Ammon's horn (tissue), 1 donor: ENCODE measurements around the gene ETS1.

ENCODE experiments used
- DNase-seq: peaks from one replicate; pipeline ENCODE4 v3.0.0-alpha.2; 2016; ENCODE audit warnings: low spot score

Gene ETS1

DNA sequence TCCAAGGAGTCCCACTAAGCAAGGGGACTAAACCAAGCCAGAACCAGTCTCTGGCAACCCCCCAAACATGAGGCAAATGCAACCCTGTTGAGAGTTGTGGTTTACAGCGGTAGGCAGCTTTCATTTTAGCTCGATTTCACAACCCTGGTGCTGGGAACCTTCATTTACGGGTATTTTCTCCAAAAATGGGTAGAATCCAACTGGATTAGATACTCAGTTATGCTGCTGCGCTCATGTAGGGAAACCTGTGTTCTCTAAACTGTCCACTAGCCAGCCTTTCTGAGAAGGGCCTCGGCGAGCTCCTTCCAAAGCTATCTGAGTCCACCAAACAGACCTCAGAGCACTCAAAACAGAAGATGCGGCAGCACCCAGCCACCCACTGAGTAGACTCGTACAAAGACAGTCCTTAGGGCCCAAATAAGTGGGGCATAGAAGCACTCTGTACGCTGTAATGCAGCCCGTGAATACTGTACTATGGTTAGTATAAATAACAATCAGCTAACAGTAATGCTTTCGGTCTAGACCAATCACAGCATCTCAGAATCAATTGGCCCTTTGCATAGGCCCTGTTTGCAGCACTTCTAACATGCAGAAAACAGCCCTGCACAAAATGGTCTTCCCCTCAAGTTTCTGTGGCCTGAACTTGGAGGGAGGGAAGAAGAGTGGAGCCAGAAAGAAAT is 104.7 kb downstream of the ETS1 start:
- no peak for DNase-seq

DNA sequence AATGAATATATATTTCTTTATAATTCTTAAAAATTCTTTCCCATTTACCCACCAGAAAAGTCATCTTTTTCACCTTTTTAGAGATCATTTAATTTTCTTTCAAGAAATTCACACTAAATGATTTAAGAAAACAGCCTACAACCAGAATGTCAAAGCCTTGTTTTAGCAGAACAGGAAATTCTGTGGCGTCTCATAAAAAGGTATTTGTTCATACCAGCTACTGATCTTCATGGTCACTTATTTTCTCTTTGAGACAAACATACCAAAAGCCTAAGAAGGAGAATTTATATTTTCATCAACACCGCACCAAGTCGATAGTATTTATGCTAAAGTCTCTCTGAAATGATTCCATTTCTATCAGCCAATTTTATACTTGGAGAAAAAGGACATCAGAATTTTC is 105.3 kb downstream of the ETS1 start:
- DNase-seq = no peak

DNA sequence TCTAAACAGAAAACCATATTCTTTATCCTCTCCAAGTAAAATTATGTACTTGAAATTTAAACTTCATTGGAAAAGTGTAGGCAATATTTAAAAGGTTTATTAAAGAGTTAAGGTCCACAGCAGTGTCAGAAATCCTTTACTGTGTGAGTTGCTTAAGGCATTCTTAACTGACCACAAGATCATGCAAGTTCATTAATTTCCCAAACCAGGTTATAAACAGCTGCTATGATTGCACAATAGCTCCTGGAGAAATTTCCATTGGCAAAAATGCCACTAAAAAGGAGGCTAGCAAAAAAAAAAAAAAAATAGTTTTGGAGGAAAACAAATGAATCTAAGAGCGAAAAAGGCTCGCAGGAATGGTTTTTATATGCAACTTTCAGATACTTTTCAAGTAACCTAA is 106.2 kb downstream of the ETS1 start:
- no peak for DNase-seq

DNA sequence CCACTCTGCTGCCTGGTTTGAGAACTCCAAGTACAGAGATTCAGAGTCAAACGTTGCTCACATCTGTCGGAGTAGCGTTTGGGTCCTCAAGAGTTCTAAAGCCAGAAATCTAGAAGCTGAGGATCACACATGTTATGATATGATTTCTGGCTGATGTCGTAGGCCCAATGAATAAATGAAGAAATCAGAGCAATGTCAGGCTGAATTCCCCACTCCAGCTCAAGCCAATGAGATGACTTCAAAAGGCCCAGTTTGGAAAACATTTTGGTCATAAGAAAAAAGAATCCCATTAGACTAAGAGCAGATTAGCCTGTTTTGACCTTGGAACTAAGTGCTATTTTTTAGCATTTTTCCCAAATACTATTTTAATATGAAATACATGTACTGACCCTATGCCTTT is 106.7 kb downstream of the ETS1 start:
- no peak for DNase-seq

DNA sequence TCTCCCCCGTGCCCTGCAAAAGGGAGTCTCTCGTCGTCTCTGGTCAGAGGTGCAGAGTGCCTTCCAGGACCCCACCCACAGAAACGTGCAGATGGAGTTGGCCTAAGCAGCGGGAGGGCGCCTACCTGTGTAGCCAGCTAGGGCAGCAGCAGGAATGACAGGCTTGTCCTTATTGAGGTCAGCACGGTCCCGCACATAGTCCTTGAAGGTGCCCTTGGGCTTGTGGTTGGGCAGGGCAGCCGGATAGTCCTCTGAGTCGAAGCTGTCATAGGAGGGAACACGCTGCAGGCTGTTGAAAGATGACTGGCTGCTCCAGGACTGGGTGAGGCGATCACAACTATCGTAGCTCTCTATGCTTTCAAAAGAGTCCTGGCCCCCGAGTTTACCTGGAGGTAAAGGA is 107.3 kb downstream of the ETS1 start:
- DNase-seq = no peak

DNA sequence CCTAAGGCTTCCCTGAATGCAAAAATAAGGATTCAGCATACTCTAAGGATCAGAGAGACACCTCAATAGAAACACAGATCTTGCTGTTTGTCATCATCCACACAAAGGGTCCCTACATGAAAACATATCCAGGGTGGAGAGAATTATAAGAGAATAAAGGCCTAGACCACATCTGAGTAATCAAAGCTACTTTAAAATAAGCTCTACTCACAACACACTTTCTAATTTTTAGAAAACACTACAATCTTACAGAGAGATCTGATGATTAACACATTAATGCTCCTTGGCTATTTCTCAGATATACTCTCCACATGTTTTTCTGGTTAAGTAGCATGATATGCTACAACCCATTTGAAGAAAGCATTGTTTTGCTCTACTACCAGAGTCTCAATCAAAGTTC is 108.2 kb downstream of the ETS1 start:
- no peak for DNase-seq

DNA sequence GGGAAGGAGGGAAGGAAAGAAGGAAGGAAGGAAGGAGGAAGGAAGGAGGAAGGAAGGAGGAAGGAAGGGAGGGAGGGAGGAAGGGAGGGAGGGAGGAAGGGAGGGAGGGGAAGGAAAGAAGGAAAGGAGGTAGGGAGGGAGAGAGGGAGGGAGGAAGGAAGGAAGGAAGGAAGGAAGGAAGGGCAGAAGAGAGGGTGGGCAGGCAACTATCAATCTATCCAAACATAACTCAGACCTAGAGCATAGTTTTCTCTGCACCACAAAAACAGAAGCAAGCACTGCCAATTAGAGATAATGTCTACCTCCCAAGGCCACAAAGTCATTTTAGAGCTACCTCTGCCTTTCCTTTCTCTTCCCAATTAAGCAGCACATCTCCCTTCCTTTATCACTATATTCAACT is 109.1 kb downstream of the ETS1 start:
- DNase-seq = no peak

DNA sequence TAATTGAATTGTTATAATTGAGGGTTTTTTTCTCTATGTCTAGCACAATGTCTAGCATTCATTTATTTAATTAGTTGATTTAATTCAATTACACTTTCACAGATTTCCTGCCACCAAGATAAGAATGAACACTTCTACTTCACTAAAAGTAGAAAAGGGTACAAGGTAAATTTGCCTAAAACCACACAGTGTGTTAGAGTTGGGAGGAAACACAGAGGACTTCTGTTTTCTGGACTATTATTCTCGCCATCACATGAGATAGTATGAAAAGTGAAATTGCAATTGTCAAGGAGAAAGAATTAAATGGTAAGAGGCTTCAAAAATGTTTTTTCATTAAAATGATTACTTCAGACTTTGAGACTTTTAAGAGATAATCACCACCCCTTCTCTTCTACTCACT is 109.5 kb downstream of the ETS1 start:
- no peak for DNase-seq

DNA sequence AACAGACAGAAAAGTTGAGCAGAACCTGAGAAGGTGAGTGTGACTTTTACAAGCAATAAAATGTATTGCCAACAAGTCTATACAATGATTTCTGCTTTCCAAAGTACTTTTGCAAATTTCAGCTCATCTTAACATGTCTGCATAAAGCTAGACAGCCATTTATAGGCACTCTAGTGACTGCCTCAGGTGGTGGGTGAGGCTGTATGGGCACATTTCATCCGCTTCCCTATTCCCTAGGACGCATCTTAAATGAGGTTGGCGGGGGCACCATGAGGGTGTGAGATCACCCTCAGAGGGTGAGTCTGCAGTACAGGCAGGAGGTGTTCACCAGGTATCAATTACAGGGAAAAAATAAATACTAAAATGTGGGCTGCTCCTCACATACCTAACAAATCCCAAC is 110.1 kb downstream of the ETS1 start:
- DNase-seq = no peak

DNA sequence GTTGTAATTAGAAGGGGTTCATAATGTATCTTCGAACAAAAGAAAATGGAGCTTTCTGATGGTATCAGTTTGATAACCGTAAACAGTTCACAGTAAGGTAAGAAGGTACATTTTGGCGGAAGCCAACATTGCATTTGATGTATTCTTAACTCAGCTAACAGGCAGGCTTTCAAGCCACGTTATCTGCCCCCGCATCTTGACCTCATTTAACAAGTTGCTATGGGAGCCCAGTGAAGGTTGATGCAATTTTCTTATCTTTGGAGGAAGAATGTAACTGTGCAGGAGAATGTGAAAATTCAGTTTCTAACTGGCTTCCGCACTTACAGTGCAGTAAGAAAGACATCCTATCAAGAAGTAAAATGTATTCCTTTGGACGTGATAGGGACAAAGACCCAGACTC is 110.6 kb downstream of the ETS1 start:
- DNase-seq = no peak

DNA sequence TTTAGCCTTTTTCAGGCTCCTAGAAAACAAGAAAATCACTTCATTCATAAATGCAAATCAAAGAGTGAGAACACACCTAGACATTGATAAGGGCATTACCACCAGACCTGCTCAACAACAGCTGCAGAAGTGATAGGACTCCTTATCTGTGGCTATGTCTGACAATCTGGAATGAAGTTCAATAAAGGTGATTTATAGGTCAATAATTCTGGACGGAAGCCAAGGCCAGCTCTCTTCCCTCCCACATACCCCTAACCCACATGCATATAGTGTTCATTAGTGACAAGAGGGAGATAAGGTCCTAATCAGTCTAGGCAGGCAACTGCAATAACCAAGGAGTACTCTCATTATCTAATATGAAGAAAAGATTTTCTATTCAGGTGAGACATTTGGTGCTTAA is 111.3 kb downstream of the ETS1 start:
- no peak for DNase-seq

DNA sequence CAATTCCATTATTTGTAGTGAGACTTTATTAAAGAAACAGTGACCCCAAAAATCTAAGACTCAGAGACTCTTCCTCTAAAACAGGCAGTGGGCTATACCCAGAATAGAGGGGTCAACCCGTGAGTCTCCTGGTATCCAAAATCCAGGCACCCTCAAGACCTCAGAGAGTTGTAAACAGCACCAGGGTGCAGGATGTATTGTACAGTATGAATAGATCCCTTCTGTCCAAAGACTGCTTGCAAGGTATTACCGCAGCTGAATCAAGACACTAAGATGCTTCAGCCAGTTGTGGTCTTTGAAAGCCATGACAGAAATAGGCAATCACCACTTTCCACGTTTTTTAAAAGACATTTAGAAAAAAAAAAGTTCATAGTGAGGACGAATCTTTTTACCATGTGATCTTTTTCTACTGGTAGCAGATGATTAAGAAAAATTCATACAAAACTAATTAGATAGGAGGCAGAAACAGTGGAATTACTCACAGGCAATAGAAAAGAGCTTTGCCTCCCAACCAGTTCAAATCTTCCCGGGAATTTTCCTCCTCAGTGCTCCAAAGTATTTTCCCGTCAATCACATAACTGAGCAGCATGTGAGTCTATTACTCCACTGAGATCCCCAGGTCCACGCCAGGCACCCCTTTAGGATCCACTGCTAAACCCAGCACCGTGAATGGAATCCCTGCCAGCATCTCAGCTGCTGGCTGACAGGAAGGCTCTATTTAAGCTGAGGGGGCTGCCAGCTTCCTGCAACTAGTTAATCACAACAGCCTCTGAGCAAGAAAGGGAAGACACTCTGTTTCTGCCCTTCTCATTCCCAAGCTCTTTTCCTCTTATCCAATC is 113.1 kb downstream of the ETS1 start:
- no peak for DNase-seq

DNA sequence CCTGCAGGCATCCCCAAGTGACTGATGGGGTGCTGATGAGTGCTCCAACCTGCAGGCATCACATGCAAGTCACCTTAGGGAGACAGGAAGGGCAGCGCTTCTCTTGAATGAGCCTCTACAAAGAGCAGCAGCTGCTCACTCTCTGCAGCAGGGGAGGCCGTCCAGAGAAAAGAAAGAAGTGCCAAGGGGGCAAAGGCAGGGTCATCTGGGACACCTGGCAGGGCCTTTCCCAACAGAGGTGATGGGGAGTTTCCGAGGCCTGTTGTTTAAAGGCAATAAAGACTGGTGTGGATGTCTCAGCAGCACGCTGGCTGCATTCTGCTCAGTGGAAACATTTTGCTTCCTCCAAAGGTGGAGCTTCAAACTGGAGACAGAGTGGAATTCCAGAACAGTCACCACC is 113.7 kb downstream of the ETS1 start:
- no peak for DNase-seq

DNA sequence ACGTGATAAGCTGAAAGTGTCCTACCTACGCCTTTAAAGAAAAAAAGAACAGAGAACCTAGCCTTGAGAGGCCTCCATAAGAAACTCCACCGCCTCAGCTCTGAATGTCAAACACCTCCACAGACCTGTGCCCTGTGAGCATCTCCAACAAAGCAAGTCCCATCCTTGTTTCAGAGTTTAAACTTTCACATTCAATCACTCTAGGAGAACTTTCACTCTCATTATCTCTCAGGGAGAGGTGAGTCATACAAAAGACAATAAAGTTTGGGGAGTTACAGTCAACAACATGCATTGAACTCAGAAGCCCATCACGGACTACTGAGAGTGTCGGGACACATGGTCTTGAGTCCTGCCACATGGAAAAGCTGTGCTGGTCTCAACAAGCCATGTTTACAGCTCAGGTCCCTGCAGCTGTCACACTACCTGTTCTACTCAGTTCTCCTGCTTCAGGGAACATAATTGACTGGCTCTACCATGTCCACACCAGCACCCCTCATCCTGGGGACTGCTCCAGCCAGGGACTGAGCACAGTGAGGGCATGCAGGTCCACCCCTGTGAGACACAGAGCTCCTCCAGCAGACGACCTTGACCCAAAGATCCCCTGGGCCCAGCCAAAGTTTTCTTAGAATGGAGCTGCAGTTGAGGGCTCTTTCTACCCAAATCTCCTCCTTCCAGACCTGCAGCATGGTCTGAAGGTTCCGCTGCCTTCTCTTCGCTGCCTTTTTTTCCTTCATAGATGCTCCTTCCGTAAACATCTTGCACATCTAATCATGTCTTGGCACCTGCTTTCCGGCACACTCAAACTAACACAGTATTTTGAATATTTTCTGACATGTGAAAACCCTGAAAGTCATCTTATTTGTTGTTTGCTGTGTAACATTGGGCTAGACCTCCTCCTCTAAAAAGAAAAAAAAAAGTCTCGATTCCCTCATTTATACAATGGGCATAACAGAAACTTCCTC is 114.9 kb downstream of the ETS1 start:
- no peak for DNase-seq

DNA sequence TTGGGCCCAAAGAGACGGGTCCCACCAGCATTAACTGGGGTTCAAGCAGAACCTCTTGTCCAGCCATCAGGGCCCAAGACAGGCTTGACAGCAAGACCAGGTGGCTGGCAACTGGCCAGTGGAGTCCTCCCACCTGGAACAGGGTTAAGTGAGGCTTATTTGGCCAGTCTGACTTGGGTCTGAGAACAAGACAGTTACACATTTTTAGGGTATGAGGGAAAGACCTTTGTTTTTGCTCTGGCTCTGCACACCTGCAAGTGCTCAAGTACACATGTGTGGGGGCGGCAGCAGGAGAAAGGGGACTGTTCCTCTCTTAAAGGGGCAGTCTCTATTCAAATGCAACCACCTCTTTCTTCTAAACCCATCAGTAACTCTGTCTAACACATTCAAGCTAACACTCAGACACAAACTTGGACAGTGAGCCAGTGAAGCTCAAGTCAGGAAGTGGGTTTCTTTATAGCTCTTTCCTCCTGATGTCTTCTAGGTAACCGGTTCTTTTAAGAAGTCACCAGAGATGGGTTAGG is 116.2 kb downstream of the ETS1 start:
- no peak for DNase-seq

DNA sequence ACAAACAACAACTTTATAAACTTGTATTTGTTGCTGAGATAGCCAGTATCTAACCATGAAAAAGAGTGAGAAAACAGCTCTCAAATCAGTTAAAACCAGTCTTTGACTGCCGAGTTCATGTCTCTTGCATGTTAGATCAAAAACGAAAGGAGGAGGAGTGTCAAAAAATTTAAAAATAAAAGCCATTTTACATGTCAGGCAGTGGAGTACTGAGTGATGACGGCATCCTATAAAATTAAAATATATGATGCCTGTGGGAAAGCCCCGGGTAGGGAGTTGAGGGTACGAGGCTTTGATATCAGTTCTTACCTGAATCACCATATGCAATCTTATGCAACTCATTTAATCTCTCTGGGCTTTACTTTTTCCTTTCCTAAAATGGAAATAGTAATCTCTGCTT is 117.3 kb downstream of the ETS1 start:
- no peak for DNase-seq

DNA sequence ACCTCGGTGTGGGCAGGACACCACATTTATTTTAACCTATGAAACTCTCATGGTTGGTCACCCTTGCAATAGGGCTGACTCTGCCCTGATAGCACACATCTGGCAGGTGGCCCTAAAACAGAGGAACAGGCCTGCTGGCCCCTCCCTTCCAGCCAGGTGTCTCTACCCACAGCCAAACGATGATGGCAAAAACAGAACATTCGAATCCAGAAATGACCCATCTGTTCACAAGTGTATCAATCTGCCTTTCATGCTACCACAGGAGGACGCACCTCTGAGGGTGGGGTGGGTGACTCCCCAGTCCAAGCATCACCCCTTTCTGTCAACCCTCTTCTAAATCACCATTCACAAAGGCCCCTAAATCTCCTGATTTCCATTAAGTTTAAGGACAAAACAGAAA is 118.1 kb downstream of the ETS1 start:
- no peak for DNase-seq

DNA sequence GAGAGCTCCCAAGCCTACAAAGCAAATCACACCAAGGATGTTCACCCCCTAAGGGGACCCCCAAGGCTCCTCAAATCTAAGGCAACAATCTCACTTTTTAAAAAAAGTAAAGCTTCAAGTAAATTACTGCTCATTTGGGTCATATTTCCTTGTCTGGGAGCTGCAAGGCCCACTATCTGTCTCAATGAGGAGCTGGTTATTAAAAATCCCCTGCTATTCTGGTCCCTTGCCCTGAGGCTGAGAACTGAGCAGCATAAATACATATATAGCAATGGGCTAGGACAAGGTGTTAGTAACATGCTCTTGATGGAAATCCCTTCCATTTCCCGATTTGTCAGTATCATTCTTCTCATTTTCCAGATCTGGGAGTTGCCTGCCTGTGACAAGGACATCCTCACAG is 119.2 kb downstream of the ETS1 start:
- DNase-seq = no peak

DNA sequence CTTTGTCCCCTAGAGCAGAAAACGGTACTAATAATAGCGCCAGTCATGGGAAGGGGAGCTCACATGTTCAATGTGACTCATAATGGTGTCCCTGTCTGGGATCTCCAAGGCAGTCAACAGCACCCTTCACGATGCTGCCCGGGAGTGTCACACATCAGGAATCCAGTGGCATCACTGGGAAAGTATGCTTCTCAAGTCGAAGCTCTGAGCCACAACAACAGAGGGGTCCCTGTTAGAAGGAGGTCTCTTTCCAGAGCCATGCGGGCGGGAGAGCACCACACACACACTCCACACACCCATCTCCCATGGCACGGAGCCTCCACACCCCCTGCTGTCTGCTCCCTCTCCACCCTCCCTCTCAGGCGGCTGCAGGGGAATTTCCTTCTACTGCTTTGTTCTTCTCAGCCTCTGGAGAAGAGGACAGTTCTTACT is 119.7 kb downstream of the ETS1 start:
- DNase-seq = peak; percentile 28

DNA sequence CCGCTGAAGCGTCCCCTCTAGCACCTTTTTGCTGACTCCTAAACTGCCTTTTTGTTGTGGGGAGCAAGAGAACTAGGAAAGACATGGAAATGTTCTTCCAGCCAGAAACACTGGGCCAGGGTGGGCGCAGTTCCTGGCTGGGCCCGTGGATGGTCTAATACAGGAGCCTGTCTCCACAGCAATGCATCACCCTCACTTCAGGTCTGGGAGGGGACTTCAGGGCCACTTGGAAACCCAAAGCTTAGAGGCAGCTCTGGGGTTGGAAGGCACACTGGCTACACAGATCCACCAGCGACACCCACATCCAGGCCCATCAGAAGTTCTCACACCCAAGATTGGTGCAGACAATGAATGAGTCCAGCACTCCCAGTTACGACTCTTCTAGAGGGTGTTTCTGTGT is 120.3 kb downstream of the ETS1 start:
- no peak for DNase-seq

DNA sequence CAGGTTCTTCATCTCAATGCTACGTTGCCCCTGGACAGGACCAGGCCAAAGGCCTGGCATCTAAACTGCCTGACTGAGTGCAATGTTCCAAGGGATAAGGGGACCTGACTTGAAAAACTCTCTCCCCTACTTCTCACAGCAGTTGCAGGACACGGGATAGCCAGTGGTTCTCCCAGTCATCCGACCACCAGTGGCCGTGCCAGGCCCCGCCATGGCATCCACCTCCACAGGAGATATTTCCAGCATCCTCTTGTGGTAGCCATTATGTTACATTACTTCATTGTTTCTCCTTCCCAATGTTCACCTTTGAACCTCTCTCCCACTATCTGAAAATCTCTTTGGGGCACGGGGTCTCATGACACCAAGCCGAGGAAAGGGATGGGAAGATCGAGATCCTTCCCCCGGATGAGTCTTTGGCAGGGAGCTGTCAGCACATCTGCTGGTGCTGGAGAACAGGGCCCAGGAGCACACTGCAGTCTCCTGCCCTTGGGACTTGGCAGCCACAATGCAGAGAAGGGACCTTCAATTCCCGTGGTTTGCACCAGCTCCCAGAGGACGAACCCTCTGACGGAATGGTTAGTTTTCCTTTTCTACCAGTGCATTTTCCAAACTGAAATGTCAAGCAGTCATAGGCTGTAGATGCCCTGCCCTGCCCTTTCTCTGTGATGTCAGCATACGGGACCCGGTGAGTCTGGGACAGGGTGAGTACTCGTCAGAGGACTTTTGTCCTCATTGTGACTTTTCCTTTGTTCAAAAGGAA is 121.2 kb downstream of the ETS1 start:
- no peak for DNase-seq

DNA sequence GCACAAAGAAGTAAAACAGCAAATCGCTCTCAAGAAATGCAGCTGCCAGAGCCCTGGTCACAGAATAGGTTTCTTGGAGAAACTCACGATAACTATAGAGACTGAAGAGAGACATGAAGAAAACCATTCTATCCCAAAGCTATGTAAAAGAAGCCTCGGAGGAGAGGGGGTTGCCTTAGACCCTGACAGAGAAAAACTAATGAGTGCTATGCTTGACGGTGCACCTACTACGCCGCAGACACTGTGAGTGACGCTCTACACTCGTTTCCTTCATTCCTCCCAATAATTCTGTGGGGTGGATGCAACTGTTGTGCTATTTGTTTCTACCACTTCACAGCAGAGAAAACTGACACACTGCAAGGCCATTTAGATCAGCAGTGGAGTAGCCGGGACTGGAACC is 121.8 kb downstream of the ETS1 start:
- no peak for DNase-seq
